HuH-7.5 (cell line): ENCODE data around the gene BIN2.

ENCODE experiments used
- DNase-seq: peaks from one replicate; pipeline ENCODE4 v3.0.0; 2011; ENCODE audit warnings: low spot score

BIN2 gene

DNA sequence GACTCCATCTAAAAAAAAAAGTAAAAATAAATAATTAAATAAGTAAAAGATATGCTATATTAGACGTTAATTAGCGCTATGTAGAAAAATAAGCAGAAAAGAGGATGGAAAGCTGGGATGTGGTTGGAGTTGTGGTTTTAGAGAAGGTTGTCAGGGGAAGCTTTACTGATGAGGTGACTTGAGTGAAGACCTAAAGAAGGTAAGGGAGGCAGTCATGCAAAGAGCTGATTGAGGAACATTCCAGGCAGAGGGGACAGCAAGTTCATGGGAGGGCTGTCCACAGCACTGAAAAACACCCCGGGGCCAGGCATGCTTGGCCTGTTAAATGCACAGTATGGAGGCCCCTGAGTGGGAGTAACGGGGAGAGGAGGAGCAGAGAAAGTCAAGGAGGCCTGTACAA lies 69.4 kb downstream of the BIN2 start:
- no peak for DNase-seq

- no peak for DNase-seq
These were observed 70.7 kb downstream of the BIN2 start for GRCh38 chr12:51253276-51253675.

GRCh38 chr12:51247523-51248206 lies 76.3 kb downstream of the BIN2 start:
- DNase-seq = no peak

DNA sequence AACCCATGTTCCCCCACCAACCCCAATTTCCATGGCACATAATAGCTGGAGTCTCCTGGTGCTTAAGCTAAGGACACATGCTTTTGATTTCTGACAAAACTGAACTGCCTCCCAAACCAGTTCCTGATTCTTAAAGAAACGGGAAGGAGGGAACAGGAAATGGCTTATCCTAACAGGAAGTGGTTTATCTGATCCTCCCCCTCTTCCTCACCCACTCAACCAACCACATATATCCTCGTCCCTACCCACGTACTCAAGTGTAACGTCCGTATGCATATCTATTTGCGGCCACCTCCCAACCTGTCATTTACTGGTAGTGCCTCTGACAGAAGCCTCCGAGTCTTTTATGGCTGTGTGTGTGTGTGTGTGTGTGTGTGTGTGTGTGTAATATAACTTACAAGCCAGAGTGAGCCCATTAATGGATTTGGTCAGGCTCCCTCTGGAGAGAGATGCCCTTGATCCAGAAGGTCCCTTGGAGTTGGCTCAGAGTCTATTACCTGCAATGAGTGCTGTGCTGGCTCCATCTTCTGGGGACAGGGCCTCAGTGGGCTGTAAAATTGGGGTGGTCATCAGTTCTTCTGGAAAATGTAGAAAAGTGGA lies 77.6 kb downstream of the BIN2 start:
- DNase-seq = no peak

GRCh38 chr12:51245476-51246253 lies 78.3 kb downstream of the BIN2 start:
- DNase-seq = no peak

DNA sequence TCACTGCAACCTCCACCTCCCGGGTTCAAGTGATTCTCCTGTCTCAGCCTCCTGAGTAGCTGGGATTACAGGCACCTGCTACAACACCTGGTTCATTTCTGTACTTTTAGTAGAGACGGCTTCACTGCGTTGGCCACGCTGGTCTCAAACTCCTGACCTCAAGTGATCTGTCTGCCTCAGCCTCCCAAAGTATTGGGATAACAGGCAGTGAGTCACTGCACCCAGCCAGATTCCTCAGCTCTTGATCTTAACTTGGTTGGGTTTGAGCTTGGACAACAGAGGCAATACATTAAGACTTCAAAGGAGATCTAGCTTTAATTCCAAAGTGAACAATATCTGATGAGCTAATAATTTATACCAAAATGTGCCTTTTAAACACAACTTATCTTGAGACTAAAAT lies 79.7 kb downstream of the BIN2 start:
- DNase-seq = no peak

DNA sequence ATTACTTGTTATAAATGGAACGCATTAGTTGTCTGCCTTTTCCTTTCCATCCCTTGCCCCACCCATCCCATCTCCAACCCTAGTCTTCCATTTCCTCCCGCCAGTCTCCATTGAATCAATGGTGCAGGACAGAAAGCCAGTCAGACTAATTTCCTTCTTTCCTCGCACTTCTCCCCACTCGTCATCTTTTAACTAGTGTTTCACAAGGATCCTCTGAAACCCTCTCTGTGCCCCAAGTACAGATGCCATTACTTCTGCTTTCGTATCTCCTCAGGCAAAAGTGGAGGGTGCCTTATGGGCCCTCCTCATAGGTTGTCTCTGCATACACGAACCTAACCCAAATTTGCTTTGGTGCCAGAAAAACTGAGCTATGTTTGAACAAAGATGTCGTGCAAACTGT lies 81.1 kb downstream of the BIN2 start:
- no peak for DNase-seq

- DNase-seq = no peak
These were observed 81.9 kb downstream of the BIN2 start for GRCh38 chr12:51242120-51242519.

DNA sequence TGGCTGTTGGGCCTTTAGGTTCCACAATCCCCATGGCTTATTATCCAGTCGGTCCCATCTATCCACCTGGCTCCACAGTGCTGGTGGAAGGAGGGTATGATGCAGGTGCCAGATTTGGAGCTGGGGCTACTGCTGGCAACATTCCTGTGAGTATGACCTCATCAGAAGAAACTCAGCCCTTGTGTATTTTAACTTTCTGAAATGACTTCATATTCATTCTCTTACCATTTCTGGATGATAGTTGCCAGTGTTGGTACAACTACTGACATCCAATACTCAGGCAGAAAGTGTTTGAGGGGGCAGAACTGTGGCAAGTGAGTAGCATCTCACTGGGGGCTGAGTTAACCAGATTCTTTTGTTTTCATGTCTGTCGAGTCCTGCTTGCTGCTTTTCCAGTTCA lies 83.0 kb downstream of the BIN2 start:
- no peak for DNase-seq

GRCh38 chr12:51238510-51239334 lies 85.3 kb downstream of the BIN2 start, which contains the start of gene DAZAP2:
DAZAP2 (plus strand) TSS chr12:51238826; CDS start chr12:51238908, 82 bp downstream.
- DNase-seq = peak; percentile 92

- peak; percentile 39 for DNase-seq
These were observed 85.9 kb downstream of the BIN2 start for GRCh38 chr12:51238037-51238509.

DNA sequence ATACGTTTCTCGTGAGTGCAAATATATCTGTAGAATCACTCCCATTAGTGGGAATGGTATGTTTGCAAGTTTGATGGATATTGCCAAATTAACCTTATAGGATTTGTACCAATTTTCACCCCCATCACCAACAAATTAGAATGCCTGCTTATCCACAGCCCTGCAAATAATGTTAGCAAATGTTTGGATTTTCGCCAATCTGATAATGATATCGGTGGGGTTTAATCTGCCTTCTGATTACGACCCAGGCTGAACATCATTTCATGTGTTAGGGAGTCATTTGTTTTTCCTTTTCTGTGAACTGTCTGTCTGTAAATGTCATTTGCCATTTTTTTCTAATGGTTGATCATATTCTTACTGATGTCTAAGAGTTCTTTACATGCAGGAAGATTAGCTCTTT lies 89.4 kb downstream of the BIN2 start:
- no peak for DNase-seq

DNA sequence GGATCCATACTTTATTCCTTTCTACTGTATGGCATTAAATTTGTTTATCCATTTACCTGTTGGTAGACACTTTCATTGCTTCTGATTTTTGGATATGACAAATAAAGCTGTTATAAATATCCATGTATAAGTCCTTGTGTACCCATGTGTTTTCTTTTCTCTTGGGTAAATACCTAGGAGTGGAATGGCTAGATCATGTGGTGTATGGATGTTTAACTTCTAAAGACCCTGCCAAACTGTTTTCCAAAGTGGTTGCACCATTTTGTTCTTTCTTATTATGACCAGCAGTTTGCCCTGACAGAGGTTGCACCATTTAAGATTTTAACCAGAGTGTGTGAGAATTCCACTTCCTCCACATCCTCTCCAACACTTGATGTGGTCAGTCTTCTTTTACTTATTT lies 91.3 kb downstream of the BIN2 start:
- DNase-seq = no peak
